GM19023 (cell line): ENCODE measurements around the gene MACO1.
"Not testable (repeated sequence)": the region's sequence is repeated elsewhere in the genome, so short reads cannot be mapped to it uniquely, and the experiment has no call there.

ENCODE experiments used
- ATAC-seq: cut with Tn5 transposase; IDR thresholded peaks from one replicate; pipeline ENCODE4 v1.9.1; 2021; ENCODE audit warnings: mild to moderate bottlenecking, moderate library complexity; ENCODE audit not compliant: unreplicated experiment

Gene MACO1

DNA sequence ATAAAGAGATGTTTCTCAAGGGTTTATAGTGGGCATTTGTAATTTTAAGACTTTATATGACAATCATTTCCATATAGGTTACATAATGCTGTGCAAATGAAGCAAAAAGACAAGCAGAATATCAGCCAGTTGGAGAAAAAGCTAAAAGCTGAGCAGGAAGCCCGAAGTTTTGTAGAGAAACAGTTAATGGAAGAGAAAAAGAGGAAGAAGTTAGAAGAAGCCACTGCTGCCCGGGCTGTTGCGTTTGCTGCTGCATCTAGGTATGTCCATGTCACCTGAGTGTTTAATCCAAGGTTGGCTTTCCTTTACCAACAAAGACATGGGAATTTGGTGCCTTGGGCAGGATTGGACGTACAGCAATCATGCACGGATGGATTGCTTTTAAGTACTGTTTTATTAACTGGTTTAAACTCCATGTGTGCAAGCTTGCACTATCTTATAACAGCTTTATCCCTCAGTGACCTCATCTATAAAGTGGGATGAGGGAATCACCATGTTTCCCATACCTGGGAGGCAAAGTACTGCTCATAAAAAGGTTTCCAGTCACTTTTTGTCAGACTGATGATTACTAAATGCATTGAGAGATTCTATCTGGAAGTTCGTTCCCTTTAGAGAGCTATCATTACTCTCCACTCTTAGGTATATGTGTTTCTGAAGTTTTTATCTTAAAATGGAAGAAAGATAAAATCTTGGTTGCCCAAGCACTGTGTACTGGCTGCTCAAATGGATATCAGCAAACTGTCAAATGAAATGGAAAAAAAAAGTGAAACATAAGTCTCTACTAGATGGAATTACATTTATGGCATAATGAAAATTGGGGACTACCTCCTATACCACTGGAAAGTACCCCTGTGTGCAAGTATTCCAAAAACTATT is 55.1 kb downstream of the MACO1 start:
- no peak for ATAC-seq

DNA sequence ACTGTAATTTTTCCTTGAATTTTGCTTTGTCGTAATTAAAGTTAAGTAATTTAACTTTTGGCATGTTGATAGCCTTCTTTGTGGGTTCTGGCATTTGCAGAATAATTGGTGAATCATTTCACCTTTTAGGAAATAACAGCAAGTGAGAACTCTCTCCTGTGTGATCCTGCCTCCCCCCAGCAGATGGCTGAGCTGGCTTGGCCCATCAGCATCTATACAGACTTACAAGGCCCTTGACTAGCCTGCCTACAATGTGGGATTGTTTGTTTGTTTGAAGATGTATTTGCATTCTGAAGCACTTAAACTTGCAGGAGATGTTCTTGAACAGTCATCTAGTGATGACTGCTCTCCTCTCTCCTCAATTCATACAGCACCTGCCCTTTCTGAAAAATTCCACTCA is 55.9 kb downstream of the MACO1 start:
- no peak for ATAC-seq

DNA sequence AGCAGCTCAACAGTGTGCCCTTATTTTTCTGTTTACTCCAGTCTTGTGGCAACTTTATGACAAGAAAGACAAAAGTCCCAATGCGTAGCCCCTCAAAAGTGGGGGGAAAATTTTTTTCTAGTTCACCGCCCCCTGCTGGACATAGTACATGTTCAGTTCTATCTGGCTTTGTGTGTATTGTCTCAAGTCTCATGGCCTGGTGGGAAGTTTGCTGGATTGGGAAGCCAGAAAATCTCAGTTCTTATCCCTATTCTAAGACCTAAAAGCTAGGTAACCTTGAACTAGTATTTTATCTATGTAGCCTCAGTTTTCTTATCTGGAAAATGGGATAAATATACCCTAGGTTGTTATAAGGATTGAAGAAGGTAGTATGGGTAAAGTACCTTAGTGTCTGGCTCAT is 56.9 kb downstream of the MACO1 start:
- ATAC-seq, result no peak

DNA sequence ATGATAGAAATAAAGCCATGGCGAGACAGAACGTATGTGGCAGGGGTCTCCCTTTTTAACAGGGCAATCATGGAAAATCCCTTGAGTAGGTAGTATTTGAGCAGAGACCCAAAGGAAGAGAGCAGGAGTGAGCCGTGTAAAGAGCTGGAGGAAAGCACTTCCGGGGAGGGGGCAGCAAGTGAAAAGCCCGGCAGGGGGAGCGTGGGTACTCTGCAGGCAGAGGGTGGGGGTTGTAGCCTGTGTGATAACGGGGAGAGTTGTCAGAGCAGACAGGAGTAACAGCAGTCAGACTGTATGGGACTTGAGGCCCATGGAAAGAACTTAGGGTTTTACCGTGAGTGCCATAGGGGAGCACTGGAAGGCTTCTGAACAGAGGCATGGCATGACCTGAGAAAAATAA is 61.6 kb downstream of the MACO1 start:
- no peak for ATAC-seq

DNA sequence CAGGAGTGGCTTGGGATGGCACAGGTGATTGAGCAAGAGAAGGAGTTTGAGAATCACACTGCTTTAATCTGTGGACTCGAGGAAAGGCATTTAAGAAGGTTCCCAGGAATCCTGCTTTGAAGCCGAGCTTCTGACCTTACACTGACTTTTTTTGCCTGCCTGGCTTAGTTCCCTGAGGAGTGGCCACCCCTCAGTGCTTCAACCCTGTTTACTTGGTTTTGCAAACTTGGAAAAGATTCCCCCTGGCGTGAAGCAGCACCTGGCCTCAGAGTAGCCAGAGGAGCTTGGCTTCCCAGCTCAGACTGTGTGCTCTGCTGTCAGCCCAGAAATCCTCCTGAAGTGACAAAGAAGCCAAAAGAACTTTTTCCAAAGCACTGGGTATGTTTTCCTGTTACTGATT is 64.3 kb downstream of the MACO1 start:
- no peak for ATAC-seq

DNA sequence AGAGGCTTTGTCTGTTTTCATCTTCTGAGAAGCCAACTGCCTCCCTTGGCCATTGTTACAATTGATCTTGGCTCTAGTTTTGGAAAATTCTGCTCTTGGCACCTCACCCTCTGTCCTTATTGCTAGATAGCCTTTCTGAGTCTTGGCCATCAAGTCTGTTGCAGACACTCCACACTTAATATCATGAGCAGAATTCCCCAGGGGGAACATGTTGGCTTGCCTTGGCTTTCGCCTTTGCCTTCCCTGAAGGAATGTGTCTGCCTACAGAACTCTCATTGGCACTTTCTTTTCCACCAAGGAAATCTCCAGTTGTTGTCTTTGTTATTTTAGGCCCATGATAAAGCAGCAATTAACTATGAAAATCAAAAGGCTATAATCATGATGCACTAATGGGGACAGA is 70.0 kb downstream of the MACO1 start:
- no peak for ATAC-seq

DNA sequence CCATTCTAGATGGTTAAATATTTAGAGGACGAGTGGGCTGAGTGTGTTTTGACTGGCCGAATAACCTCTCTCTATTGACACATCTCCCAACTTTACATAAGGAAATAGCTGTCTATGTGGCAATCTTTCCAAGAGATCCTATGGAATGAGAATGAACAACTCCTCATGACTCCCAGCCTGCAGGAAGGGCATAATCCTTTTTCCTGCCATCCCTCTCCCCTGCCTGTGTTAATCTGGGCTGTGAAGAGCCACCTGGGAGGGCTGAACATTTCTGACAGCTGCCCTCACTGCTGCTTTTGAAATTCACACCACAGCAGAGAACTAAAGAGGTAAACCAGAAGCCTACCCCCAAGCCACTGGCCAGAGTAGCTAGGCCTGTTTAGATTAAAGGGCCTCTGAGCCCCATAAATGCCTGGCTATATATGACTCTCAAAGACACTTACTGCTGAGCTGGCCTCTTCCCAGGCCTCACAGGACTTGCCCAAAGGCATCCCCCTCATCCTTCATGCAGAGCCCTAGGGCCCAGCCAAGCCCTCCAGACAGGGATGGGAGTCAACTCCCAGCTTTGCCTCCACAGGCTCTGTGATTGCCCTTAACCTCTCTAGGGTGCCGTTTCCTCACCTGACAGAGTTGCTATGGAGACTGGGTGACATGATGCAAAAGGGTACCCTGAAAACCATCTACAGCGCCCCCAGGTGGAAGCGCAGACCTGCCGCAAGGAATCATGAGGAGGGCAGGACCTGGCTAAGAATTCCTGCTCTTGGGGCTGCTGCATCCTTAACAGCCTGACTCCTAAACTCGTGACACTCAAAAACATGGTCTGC is 70.8 kb downstream of the MACO1 start:
- ATAC-seq, result no peak

DNA sequence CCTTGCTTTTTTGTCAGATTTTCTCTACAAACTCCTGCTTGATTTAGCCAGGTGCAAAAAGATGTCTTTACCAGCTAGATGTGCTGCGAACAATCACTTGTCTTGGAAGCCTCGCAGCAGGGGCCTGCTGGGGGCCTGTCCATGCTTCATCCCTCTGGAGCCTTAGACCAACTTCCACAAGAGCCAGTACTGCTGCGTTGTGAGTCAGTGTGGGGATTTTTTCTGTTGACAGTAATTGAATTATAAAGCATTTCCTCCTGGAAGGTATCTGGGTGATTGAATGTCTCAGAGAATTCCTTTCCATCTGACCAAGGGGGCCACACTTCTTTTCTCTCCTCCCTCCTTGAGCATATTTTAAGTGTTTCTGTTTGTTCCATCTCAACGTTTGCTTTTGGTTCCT is 72.3 kb downstream of the MACO1 start:
- ATAC-seq, result no peak

DNA sequence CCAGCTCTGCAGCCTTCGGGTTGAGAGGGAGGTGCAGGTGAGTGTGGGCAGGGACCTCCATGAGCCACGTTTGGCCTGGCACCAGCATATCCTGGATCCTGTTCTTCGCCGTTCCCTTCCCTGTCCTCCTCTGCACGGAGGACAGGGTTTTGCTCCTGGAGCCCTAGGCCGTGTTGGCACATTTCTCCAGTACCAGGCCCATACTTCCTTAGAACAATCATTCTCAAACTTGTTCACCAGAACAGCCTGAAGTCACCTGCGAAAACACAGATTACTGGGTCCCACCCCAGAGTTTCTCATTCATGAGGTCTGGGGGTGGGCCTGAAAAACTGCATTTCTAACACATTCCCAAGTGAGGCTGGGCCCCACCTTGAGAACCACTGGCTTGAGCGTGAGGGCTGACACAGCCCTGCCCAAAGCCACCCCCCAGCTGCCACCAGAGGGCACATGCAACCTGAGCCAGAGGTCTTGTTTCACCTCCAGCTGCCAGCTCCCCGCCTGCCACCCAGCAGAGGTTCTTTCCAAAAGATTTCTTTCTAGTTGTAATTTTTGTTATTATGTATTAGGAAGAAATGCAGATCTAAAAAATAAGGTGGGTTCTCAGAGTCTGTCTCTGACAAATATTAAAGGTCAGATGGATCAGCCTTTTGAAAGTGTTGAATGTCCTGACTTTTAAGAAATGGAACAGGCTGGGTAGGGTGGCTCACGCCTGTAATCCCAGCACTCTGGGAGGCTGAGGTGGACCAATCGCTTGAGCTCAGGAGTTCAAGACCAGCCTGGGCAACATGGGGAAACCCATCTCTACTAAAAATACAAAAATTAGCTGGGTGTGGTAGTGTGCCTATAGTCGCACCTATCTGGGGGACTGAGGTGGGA is 73.1 kb downstream of the MACO1 start:
- no peak for ATAC-seq

DNA sequence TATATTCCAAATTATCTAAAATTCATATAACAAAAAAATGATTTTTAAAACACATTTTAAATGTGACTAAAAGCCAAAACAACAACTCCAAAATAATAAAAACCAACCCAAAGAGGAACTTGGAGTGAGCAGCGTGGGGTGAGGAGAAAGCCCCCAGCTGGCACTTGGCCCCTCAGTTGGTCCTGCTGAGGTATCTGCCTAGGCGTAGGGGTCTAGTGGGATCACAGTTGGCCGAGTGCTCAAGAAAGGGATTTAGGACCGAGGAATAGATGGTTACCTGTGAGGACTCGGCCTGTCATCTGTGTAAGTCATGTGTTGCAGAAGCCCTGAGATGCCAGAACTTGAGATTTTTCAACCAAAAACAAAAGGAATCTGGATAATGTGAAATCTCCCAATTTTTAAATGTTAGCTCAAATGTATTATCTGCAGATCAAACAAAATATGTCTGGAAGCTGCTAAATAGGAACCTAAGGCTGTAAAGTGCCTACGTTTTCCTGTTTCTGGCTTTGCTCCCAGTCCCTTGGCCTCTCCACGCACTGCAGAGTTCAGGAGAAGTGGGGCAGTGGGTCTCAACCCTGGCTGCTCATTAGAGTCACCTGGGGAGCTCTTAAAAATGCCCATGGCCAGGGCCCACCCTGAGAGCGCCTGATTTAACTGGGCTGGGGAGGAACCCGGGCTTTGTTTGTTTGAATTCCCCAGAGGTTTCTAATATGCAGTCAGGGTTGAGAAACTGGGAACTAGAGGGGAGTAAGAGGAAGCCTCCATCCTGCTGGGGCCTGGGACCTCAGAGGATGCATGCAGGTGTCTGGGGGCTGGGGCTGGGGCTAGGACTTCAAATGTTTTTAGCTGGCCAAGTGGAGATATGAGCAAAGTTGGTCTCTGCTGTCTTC is 74.3 kb downstream of the MACO1 start:
- no peak for ATAC-seq

DNA sequence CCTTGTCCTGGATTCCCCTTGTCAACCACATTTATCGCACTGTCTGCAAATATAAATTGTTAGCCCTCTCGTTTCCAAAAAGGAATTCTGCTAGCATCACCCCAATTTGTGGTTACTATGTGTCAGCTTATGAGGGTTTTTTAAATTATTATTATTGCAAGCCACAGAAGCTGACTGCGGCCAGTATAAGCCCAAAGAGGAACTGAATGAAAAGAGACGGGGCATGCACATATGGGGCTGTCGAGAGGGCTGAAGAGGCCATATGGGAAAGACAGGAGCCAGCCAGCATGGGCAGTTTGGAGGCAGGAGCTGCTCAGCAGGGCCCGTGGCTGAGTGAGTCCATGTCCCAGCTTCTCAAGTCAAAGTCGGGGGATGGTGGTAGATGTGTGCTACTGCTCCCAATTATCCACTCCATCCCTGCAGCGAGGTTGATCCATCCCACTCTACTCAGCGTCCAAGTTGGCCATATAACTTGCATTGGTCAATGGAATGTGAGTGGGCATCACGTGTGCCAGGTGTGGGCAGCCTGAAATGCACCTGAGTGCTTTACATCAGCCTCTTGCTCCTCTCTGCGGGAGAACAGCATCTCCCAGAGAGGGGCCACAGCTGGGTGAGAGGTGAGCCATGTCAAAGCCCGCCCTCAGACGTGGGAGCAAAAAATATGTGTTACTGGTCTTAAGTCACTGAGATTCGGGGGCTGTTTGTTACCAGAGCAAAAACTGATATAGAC is 75.1 kb downstream of the MACO1 start:
- ATAC-seq, result no peak

DNA sequence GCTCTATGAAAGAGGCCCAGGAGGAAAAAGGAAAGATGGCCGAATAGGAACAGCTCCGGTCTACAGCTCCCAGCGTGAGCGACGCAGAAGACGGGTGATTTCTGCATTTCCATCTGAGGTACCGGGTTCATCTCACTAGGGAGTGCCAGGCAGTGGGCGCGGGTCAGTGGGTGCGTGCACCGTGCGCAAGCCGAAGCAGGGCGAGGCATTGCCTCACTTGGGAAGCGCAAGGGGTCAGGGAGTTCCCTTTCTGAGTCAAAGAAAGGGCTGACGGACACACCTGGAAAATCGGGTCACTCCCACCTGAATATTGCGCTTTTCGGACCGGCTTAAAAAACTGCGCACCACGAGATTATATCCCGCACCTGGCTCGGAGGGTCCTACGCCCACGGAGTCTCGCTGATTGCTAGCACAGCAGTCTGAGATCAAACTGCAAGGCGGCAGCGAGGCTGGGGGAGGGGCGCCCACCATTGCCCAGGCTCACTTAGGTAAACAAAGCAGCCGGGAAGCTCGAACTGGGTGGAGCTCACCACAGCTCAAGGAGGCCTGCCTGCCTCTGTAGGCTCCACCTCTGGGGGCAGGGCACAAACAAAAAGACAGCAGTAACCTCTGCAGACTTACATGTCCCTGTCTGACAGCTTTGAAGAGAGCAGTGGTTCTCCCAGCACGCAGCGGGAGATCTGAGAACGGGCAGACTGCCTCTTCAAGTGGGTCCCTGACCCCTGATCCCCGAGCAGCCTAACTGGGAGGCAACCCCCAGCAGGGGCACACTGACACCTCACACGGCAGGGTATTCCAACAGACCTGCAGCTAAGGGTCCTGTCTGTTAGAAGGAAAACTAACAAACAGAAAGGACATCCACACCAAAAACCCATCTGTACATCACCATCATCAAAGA is 76.1 kb downstream of the MACO1 start:
- not testable (repeated sequence) for ATAC-seq

DNA sequence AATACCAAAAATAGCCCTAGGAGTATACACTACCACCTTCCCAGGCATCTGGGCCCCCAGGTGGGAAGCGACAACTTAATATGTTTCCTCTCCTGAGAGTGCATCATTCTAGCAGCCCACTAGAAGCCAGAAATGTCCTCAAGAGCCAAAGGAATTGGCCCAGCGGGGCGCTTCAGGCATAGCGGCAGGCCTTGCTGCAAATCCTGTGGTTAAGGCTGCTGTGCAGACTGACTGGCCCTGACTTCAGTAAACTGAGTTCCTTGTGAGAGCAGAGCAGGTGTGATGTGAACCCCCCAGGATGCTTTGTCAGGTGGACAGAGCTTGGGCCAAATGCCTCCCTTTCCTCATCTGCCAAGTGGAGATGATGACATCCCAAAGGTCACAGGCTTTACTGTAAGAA is 83.0 kb downstream of the MACO1 start:
- no peak for ATAC-seq

DNA sequence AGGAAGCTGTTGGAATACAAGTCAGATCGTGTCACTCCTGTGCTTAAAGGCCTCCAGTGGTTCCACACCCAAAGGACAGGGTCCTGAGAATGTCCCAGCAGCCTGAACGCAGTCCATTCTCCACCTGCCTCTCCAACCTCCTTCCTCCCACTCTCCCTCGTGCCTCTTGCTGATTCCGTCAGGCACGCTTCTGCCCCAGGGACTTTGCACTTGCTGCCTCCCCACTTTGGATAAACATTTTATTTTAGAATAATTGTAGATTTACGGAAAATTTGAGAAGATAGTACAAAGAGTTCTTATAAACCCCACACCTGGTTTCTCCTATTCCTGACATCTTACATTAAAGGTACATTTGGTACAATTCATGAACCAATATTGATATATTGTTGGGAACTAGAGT is 84.3 kb downstream of the MACO1 start:
- no peak for ATAC-seq

DNA sequence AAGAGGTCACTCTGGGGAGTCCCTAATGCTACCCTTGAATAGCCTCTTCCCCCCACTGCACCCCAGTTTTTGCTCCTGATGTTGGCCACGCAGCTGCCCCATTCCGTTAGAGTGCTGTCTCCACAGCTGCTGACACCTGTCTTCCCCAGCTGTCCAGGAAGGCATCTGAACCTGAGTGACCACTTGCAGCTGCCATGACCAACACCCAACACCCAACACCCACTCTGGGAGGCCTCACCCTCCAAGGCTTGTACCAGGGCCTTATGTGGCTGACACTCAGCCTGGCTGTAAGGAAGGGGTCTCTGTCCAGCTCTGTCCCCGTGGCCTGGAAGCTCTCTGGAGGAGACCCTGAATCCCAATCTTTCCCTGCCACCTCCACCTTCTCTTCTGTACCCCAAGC is 86.0 kb downstream of the MACO1 start:
- no peak for ATAC-seq

DNA sequence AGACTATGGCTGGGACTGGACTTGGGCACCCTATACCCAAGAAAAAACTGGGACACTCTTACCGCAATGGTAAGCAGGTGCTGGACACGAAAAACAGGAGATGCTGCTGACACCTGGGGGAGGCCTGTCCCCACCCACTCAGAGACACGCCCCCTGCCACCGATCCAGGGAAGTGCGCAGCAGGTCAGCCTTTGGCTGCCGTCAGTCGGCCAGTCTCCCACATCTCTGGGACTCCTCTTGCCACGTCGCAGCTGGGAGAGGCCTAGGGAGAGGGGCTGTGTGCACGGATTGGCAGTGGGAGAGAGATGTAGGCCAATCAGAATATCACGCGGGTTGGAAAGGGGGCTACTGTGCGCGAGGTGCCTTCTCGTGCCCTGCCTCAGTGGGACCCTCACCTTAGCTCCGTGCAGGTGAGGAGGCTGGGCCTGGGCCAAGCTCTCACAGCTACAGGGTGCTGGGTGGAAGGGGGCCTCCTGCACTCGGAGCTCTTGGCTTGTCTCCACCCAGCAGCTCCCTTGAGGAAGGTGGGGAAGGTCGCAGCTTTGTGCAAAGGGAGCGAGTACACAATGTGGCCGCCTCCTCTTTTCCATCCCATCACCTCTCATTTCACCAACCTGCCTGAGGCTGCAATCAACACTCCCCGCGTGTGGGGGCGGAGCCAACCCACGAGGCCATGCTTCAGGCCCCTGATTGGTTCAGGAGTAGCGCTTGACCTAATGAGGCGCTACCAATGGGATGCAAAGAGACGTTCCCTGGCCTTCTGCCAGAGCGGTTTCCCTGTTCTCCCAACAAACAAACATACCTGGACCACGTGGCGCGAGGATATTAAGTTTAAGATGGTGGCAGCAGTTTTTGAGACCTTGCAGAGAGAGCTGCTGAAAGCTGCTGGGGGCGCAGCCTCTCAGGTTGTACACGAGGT is 87.0 kb downstream of the MACO1 start:
- ATAC-seq, result no peak

DNA sequence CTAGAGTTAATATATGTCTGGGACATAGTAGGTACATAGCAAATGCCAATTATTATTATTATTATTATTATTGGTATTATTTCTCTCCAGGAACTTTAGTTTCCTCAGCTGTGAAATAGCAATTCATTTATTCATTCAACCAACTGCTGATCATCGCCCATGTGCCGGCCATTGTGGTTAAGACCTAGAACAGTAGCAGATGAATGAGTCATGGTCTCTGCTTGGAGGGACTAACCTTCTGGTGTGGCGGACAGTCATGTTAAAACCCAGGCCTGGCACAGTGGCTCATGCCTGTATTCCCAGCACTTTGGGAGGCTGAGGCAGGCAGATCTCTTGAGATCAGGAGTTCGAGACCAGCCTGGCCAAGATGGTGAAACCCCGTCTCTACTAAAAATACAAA is 88.9 kb downstream of the MACO1 start:
- ATAC-seq, result no peak
